ENCODE measurements around the gene RBBP6. TPM values are rescaled to one million over a fixed set of nuclear protein-coding genes. Genes with fewer than 3 reads are reported as not detected.

Gene RBBP6
- total RNA-seq, 3 donors from 2014 or later (not counting 1 experiment from before 2014, with no cell fraction given), result 155 to 219 (median 173) TPM

- Mint-ChIP-seq H3K4me3 (no peak overlapping the region), H3K27ac (no peak overlapping the region), H3K36me3 (no peaks in the 10 kb centered on the region), H3K27me3 (ENCODE audit: low read depth in 2 of 2) (peaks cover 5 to 7% of the 10 kb centered on the region in 2 donors), H3K4me1 (peaks cover 7% of the 10 kb centered on the region in 2 donors), H3K9me3 (no peaks in the 10 kb centered on the region)
- Histone ChIP-seq H3K4me1 (ENCODE audit: control insufficient read depth, insufficient read depth, low read length) (peaks cover 3% of the 10 kb centered on the region), H3K27me3 (ENCODE audit: control insufficient read depth, insufficient read depth, low read length) (no peaks in the 10 kb centered on the region), H3K9me3 (ENCODE audit: control insufficient read depth, insufficient read depth, low read length) (no peaks in the 10 kb centered on the region), H3K27ac (ENCODE audit: low read length) (no peak overlapping the region), H3K36me3 (ENCODE audit: control insufficient read depth, insufficient read depth, low read length) (no peaks in the 10 kb centered on the region), H3K4me3 (ENCODE audit: low read length) (no peak overlapping the region)
- intact Hi-C loops (cut with micrococcal nuclease), result no loop called here
- WGBS (ENCODE audit: insufficient coverage), result 48% methylated on average over 20 of the region's 20 CpGs
- ATAC-seq (peak; percentile 77 to 91 (median 82)), DNase-seq (peak; percentile 52 to 87)
- peak; percentile 93 for TF ChIP-seq CTCF (IDR thresholded peaks at IDR 0.05)
Observed at GRCh38 chr16:24516900-24517669, 22.3 kb upstream of the RBBP6 start.

- Histone ChIP-seq H3K36me3 (ENCODE audit: control insufficient read depth, insufficient read depth, low read length) (no peaks in the 10 kb centered on the region), H3K4me3 (ENCODE audit: low read length) (no peak overlapping the region), H3K27me3 (ENCODE audit: control insufficient read depth, insufficient read depth, low read length) (no peaks in the 10 kb centered on the region), H3K9me3 (ENCODE audit: control insufficient read depth, insufficient read depth, low read length) (no peaks in the 10 kb centered on the region), H3K27ac (ENCODE audit: low read length) (no peak overlapping the region), H3K4me1 (ENCODE audit: control insufficient read depth, insufficient read depth, low read length) (peaks cover 3% of the 10 kb centered on the region)
- DNase-seq, result no peak
- H3K4me3 Mint-ChIP-seq, result no peak overlapping the region
- H3K27me3 Mint-ChIP-seq (ENCODE audit: low read depth in 2 of 2), result peaks cover 5 to 7% of the 10 kb centered on the region in 2 donors
- H3K27ac Mint-ChIP-seq, result no peak overlapping the region
- no peak for TF ChIP-seq CTCF (IDR thresholded peaks at IDR 0.05)
- H3K36me3 Mint-ChIP-seq, result no peaks in the 10 kb centered on the region
- no peaks in the 10 kb centered on the region for H3K9me3 Mint-ChIP-seq
- no peak for ATAC-seq
- peaks cover 7% of the 10 kb centered on the region in 2 donors for H3K4me1 Mint-ChIP-seq
- intact Hi-C loops (cut with micrococcal nuclease), result no loop called here
Observed at GRCh38 chr16:24518498-24518897, 20.9 kb upstream of the RBBP6 start.

GRCh38 chr16:24520983-24521382 is 18.4 kb upstream of the RBBP6 start:
- no peaks in the 10 kb centered on the region for H3K9me3 Mint-ChIP-seq
- intact Hi-C loops (cut with micrococcal nuclease), result no loop called here
- Histone ChIP-seq H3K27me3 (ENCODE audit: control insufficient read depth, insufficient read depth, low read length) (no peaks in the 10 kb centered on the region), H3K36me3 (ENCODE audit: control insufficient read depth, insufficient read depth, low read length) (no peaks in the 10 kb centered on the region), H3K27ac (ENCODE audit: low read length) (no peak overlapping the region), H3K4me3 (ENCODE audit: low read length) (no peak overlapping the region), H3K9me3 (ENCODE audit: control insufficient read depth, insufficient read depth, low read length) (no peaks in the 10 kb centered on the region), H3K4me1 (ENCODE audit: control insufficient read depth, insufficient read depth, low read length) (peaks cover 3% of the 10 kb centered on the region)
- no peak for DNase-seq
- H3K27me3 Mint-ChIP-seq (ENCODE audit: low read depth in 2 of 2), result peaks cover 3 to 5% of the 10 kb centered on the region in 2 donors
- peaks cover 7% of the 10 kb centered on the region in 2 donors for H3K4me1 Mint-ChIP-seq
- H3K4me3 Mint-ChIP-seq, result no peak overlapping the region
- TF ChIP-seq CTCF (IDR thresholded peaks at IDR 0.05), result no peak
- no peaks in the 10 kb centered on the region for H3K36me3 Mint-ChIP-seq
- ATAC-seq, result no peak
- 90% methylated on average over 3 of the region's 3 CpGs for WGBS (ENCODE audit: insufficient coverage)
- H3K27ac Mint-ChIP-seq, result no peak overlapping the region

- Mint-ChIP-seq H3K27me3 (ENCODE audit: low read depth in 2 of 2) (peaks cover 0 to 6% of the 10 kb centered on the region in 2 donors), H3K4me3 (no peak overlapping the region), H3K36me3 (no peaks in the 10 kb centered on the region), H3K4me1 (no peaks in the 10 kb centered on the region), H3K27ac (no peak overlapping the region), H3K9me3 (no peaks in the 10 kb centered on the region)
- 98% methylated on average over 10 of the region's 13 CpGs for WGBS (ENCODE audit: insufficient coverage)
- no peak overlapping the region for H3K4me3 ChIP-seq (ENCODE audit: low read length)
- H3K27ac ChIP-seq (ENCODE audit: low read length), result no peak overlapping the region
- ATAC-seq (no peak), DNase-seq (no peak)
- TF ChIP-seq CTCF (IDR thresholded peaks at IDR 0.05), result no peak
- H3K36me3 ChIP-seq (ENCODE audit: control insufficient read depth, insufficient read depth, low read length), result no peaks in the 10 kb centered on the region
- H3K27me3 ChIP-seq (ENCODE audit: control insufficient read depth, insufficient read depth, low read length), result no peaks in the 10 kb centered on the region
- no peaks in the 10 kb centered on the region for H3K4me1 ChIP-seq (ENCODE audit: control insufficient read depth, insufficient read depth, low read length)
- intact Hi-C loops (cut with micrococcal nuclease), result no loop called here
- H3K9me3 ChIP-seq (ENCODE audit: control insufficient read depth, insufficient read depth, low read length), result no peaks in the 10 kb centered on the region
Observed at GRCh38 chr16:24522751-24523150, 16.6 kb upstream of the RBBP6 start.
